ENCODE data around the gene NPHS1. TPM values are rescaled to one million over a fixed set of nuclear protein-coding genes. Genes with fewer than 3 reads are reported as not detected.
A peak's percentile ranks its signal among the peaks of the same experiment; 100 is the strongest.

Gene NPHS1
- total and polyA plus RNA-seq, 9 of the 15 experiments (the other 6 are each of a cell fraction or from before 2014, with no cell fraction given), result 0.01 to 0.28 (median 0.14) TPM; not detected in 5

DNA sequence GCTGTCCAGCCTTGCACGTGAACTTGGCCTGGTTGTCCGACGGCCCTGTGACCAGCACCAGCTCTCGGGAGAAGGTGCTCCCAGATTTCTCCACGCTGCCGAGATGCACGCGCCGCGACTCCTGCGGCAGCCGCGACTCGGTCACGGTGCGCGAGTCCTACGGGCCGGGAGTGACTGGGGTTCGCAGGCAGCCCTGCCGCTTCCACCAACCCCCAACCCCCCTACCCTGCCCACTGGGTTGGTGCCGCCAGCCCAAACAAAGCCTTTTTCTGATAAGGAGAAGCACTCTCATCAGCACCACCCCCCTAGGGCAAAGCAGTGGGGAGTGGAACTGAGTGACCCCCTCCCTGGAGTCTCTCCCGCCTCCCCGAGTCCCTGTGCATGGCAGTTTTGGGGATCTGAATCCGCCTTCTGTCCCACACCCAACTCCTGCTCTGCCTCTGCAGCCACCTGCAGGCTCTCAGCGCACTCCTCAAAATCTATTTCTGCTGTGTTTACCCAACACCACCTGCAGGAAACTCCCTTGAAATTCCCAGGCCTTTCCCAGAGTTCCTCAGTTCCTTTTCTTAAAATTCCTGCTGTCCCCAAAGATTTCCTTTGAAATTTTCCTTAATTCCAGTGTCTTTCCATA lies 6.2 kb downstream of the NPHS1 start:
- Histone ChIP-seq H3K36me3 (ENCODE audit: control insufficient read depth, insufficient read depth, low read length) (no peaks in the 10 kb centered on the region), H3K4me1 (replicated peaks in 1 of 2; ENCODE audit: control insufficient read depth in 2 of 2, insufficient read depth in 2 of 2, low read length in 2 of 2) (peaks cover 9 to 29% of the 10 kb centered on the region in 2 experiments), H3K9me3 (replicated peaks; ENCODE audit: control insufficient read depth, insufficient read depth, low read depth, low read length) (no peaks in the 10 kb centered on the region), H3K9ac (ENCODE audit: insufficient read depth in 1 of 2, low read depth in 2 of 2, low read length in 2 of 2) (peak overlapping the region in 1 of 2 experiments; percentile 62; a peak in 1 of 4 replicates), H2AFZ (ENCODE audit: low read depth, low read length) (no peak overlapping the region), H3K79me2 (ENCODE audit: control insufficient read depth, insufficient read depth, low read length) (no peaks in the 10 kb centered on the region), H3K4me2 (ENCODE audit: insufficient read depth, low read length) (0 out of 2 replicates have a peak overlapping the region, but pooled peaks have one; percentile 81), H3K4me3 (no peak overlapping the region), H3K27ac (ENCODE audit: extremely low read depth, low read depth, low read length) (no peak overlapping the region), H3K27me3 (ENCODE audit: control insufficient read depth in 2 of 2, insufficient read depth in 2 of 2, low read length in 2 of 2) (peaks cover 34 to 60% of the 10 kb centered on the region in 2 experiments), H4K20me1 (replicated peaks; ENCODE audit: control insufficient read depth, insufficient read depth, low read length) (peaks cover 18% of the 10 kb centered on the region), H3K9me1 (ENCODE audit: control insufficient read depth, insufficient read depth, low read length) (peaks cover 8% of the 10 kb centered on the region)
- ATAC-seq, result no peak
- CTCF ChIA-PET (ENCODE audit: low intra/inter-chr PET ratio), result no interaction called here
- DNase-seq (ENCODE audit: extremely low read depth in 1 of 4, low spot score in 3 of 4), result no peak
- intact Hi-C loops (cut with micrococcal nuclease) (no loop called here), in situ Hi-C loops (cut with MboI) (no loop called here)
- FAIRE-seq, result no peak
- POLR2A ChIA-PET, result interaction anchor here (1.4 kb wide), 1 partner anchor 18 kb away, joined by 3 read pairs; no protein-coding TSS in a partner anchor
- no TSS peak for BruUV-seq (replicated peaks)
- no peak for TF ChIP-seq ZZZ3 (IDR thresholded peaks at IDR 0.05)
- TF ChIP-seq PCBP1 (IDR thresholded peaks at IDR 0.05; ENCODE audit: low read depth, low read length, poor library complexity, severe bottlenecking), result peak; percentile 17
- no peak for TF ChIP-seq ELF1 (tag; IDR thresholded peaks at IDR 0.05)
- peak; percentile 12; the same call in 1 of the 2 replicates for TF ChIP-seq L3MBTL2 (IDR thresholded peaks at IDR 0.05)
- TF ChIP-seq BHLHE40 (IDR thresholded peaks at IDR 0.05; ENCODE audit: low read length), result peak; percentile 59; the same call in 1 of the 2 replicates
- WGBS (ENCODE audit: insufficient coverage, low coverage, missing lambda C conversion rate), result 9% methylated on average over 16 of the region's 26 CpGs

Measured in K562 (cell line).